Peyer's patch (tissue), 4 donors: Measurements from ENCODE around the gene TEAD1.

Experiments
- POLR2A ChIP-seq, 2 donors: fragments of 450-650 bp; IDR thresholded peaks; one replicate each; pipeline ENCODE4 v1.5.1; 2017; ENCODE audit warnings: antibody characterized with exemption in 2 of 2, mild to moderate bottlenecking in 2 of 2, moderate library complexity in 2 of 2
- TF ChIP-seq, protein P1 (sequence below), 6 experiments: fragments of 450-650 bp in 4 of 6; fragments of 200-600 bp in 2 of 6; sonication (generic) in 1 of 6; IDR thresholded peaks; one replicate each; pipeline ENCODE4 v1.5.1; 2017 to 2019; ENCODE audit warnings: antibody characterized with exemption in 6 of 6, mild to moderate bottlenecking in 3 of 6, moderate library complexity in 1 of 6

DNA sequence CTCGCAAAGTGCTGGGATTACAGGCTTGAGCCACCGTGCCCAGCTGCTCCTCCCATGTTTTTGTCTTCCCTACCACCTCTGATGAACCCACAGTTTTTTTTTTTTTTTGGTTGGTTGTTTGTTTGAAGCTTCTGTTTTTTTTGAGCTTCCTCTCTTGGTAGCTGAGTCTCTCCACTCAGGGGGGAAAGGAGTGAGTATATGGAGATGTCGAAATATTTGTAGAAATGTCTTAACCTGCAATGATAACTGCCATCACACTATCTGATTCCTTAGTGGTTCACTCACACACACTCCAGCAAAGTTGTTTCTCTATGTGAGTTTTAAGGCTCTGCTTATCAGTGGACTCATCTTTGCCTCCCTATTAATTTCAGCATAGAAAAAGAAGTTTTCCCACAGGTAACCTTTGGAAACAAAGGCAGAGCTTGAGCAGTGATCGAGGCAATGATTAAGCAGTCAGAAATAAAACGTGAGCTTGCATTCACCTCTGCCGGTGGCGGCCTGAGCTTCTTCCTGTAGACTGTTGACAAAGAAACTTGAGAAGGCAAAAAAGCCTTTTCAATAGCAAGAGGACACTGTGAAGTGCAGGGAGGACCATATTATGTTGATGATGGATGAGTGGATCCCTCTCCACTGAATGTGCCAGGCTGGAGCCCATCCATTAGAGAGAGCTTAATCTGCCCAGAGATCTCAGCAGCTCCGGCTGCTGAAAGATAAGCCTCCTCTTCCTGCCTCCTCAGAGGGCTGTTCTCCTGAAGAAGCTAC is 305.9 kb downstream of the TEAD1 start:
- TF ChIP-seq, protein P1, sequence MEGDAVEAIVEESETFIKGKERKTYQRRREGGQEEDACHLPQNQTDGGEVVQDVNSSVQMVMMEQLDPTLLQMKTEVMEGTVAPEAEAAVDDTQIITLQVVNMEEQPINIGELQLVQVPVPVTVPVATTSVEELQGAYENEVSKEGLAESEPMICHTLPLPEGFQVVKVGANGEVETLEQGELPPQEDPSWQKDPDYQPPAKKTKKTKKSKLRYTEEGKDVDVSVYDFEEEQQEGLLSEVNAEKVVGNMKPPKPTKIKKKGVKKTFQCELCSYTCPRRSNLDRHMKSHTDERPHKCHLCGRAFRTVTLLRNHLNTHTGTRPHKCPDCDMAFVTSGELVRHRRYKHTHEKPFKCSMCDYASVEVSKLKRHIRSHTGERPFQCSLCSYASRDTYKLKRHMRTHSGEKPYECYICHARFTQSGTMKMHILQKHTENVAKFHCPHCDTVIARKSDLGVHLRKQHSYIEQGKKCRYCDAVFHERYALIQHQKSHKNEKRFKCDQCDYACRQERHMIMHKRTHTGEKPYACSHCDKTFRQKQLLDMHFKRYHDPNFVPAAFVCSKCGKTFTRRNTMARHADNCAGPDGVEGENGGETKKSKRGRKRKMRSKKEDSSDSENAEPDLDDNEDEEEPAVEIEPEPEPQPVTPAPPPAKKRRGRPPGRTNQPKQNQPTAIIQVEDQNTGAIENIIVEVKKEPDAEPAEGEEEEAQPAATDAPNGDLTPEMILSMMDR (IDR thresholded peaks at IDR 0.05) = no peak
- TF ChIP-seq POLR2A (IDR thresholded peaks at IDR 0.05) = no peak
